Parathyroid adenoma (tissue), 2 donors: ENCODE data around the gene FANCC.

Experiments used
- H2AFZ ChIP-seq: fragments of 300-600 bp; sonication (generic); one replicate; pipeline ENCODE4 v1.7.0; 2017; ENCODE audit warnings: antibody characterized with exemption, mild to moderate bottlenecking
- H3K27ac ChIP-seq: fragments of 300-600 bp; sonication (generic); one replicate; pipeline ENCODE4 v1.7.0; 2017
- H3K27me3 ChIP-seq: fragments of 300-600 bp; sonication (generic); one replicate; pipeline ENCODE4 v1.7.0; 2017; ENCODE audit warnings: low read length; ENCODE audit not compliant: control insufficient read depth, insufficient read depth
- H3K36me3 ChIP-seq: fragments of 300-600 bp; sonication (generic); one replicate; pipeline ENCODE4 v1.7.0; 2017; ENCODE audit warnings: low read length; ENCODE audit not compliant: control insufficient read depth, insufficient read depth
- H3K4me1 ChIP-seq: fragments of 300-600 bp; sonication (generic); one replicate; pipeline ENCODE4 v1.7.0; 2017; ENCODE audit warnings: control low read depth
- H3K4me2 ChIP-seq: fragments of 300-600 bp; sonication (generic); one replicate; pipeline ENCODE4 v1.7.0; 2017; ENCODE audit warnings: low read length
- H3K4me3 ChIP-seq: fragments of 300-600 bp; sonication (generic); one replicate; pipeline ENCODE4 v1.7.0; 2017; ENCODE audit warnings: low read depth, low read length
- H3K79me2 ChIP-seq: fragments of 300-600 bp; sonication (generic); one replicate; pipeline ENCODE4 v1.7.0; 2017; ENCODE audit warnings: control low read depth
- H3K9ac ChIP-seq: fragments of 300-600 bp; sonication (generic); one replicate; pipeline ENCODE4 v1.7.0; 2017; ENCODE audit warnings: mild to moderate bottlenecking
- H3K9me3 ChIP-seq: fragments of 300-600 bp; sonication (generic); one replicate; pipeline ENCODE4 v1.7.0; 2017; ENCODE audit warnings: low read length; ENCODE audit not compliant: control insufficient read depth
- CTCF ChIP-seq: fragments of 300-600 bp; sonication (generic); IDR thresholded peaks from one replicate; pipeline ENCODE4 v1.7.0; 2017; ENCODE audit warnings: antibody characterized with exemption, mild to moderate bottlenecking
- donor health status: primary hyperparathyroidism.

Gene FANCC

GRCh38 chr9:95085036-95085770 is 232.3 kb downstream of the FANCC start:
- Histone ChIP-seq H3K4me1 (no peaks in the 10 kb centered on the region), H3K36me3 (no peaks in the 10 kb centered on the region), H3K9ac (no peak overlapping the region)

GRCh38 chr9:95084254-95084934 is 233.1 kb downstream of the FANCC start:
- H3K79me2 ChIP-seq, result peaks cover 8% of the 10 kb centered on the region
- no peaks in the 10 kb centered on the region for H3K36me3 ChIP-seq
- no peak overlapping the region for H3K9ac ChIP-seq
- no peak for TF ChIP-seq CTCF
- no peak overlapping the region for H3K27ac ChIP-seq
- no peaks in the 10 kb centered on the region for H3K27me3 ChIP-seq
- no peaks in the 10 kb centered on the region for H3K4me1 ChIP-seq
- H2AFZ ChIP-seq, result no peak overlapping the region
- no peaks in the 10 kb centered on the region for H3K9me3 ChIP-seq
- H3K4me2 ChIP-seq, result peak overlapping the region; percentile 50
- peak overlapping the region; percentile 44 for H3K4me3 ChIP-seq

More at GRCh38 chr9:95085036-95085770, 232.3 kb downstream of the FANCC start:
- Histone ChIP-seq H2AFZ (no peak overlapping the region), H3K9me3 (no peaks in the 10 kb centered on the region), H3K79me2 (peaks cover 8% of the 10 kb centered on the region), H3K27ac (no peak overlapping the region), H3K4me2 (peak overlapping the region; percentile 50), H3K27me3 (no peaks in the 10 kb centered on the region), H3K4me3 (peak overlapping the region; percentile 44)
- no peak for TF ChIP-seq CTCF

GRCh38 chr9:95083086-95083768 is 234.3 kb downstream of the FANCC start:
- TF ChIP-seq CTCF, result no peak
- Histone ChIP-seq H3K4me2 (peak overlapping the region; percentile 50), H2AFZ (no peak overlapping the region), H3K4me3 (peak overlapping the region; percentile 44), H3K4me1 (peaks cover 6% of the 10 kb centered on the region), H3K27ac (no peak overlapping the region), H3K27me3 (no peaks in the 10 kb centered on the region), H3K36me3 (no peaks in the 10 kb centered on the region), H3K9me3 (no peaks in the 10 kb centered on the region), H3K9ac (no peak overlapping the region), H3K79me2 (peaks cover 16% of the 10 kb centered on the region)

GRCh38 chr9:95082401-95083084 is 235.0 kb downstream of the FANCC start:
- Histone ChIP-seq H2AFZ (no peak overlapping the region), H3K4me2 (peak overlapping the region; percentile 50), H3K9ac (no peak overlapping the region), H3K4me3 (peak overlapping the region; percentile 44), H3K27ac (no peak overlapping the region), H3K79me2 (peaks cover 23% of the 10 kb centered on the region), H3K9me3 (no peaks in the 10 kb centered on the region), H3K36me3 (no peaks in the 10 kb centered on the region), H3K4me1 (peaks cover 8% of the 10 kb centered on the region), H3K27me3 (no peaks in the 10 kb centered on the region)
- no peak for TF ChIP-seq CTCF
